Measurements from ENCODE around the gene CIRBP. TPM values are rescaled to one million over a fixed set of nuclear protein-coding genes. Genes with fewer than 3 reads are reported as not detected.

CIRBP gene
- total and polyA plus RNA-seq, 2 of the 13 experiments (the other 11 are each of a cell fraction or from before 2014, with no cell fraction given) = 133 to 140 TPM

- no peak for TF ChIP-seq HIC2 (CRISPR knock-in tag; IDR thresholded peaks at IDR 0.05; ENCODE audit: low read depth)
- no peak for TF ChIP-seq ZNF101 (CRISPR knock-in tag; IDR thresholded peaks at IDR 0.05; ENCODE audit: borderline replicate concordance, low read depth)
- no peak for TF ChIP-seq SOX5 (CRISPR knock-in tag; IDR thresholded peaks at IDR 0.05; ENCODE audit: borderline replicate concordance)
- TF ChIP-seq MNT (IDR thresholded peaks at IDR 0.05) = no peak
- TF ChIP-seq KDM1A (CRISPR knock-in tag; IDR thresholded peaks at IDR 0.05) = 0 out of 2 replicates have a peak, but pooled peaks have one; percentile 12
- TF ChIP-seq, protein P1, sequence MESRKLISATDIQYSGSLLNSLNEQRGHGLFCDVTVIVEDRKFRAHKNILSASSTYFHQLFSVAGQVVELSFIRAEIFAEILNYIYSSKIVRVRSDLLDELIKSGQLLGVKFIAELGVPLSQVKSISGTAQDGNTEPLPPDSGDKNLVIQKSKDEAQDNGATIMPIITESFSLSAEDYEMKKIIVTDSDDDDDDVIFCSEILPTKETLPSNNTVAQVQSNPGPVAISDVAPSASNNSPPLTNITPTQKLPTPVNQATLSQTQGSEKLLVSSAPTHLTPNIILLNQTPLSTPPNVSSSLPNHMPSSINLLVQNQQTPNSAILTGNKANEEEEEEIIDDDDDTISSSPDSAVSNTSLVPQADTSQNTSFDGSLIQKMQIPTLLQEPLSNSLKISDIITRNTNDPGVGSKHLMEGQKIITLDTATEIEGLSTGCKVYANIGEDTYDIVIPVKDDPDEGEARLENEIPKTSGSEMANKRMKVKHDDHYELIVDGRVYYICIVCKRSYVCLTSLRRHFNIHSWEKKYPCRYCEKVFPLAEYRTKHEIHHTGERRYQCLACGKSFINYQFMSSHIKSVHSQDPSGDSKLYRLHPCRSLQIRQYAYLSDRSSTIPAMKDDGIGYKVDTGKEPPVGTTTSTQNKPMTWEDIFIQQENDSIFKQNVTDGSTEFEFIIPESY (CRISPR knock-in tag; IDR thresholded peaks at IDR 0.05) = no peak
- TF ChIP-seq ZNF263 (CRISPR knock-in tag; IDR thresholded peaks at IDR 0.05) = no peak
- no peak for TF ChIP-seq ZNF616 (CRISPR knock-in tag; IDR thresholded peaks at IDR 0.05; ENCODE audit: low read depth)
- no peak for TF ChIP-seq ZNF552 (CRISPR knock-in tag; IDR thresholded peaks at IDR 0.05; ENCODE audit: borderline replicate concordance)
- no peak for TF ChIP-seq ZNF33A (CRISPR knock-in tag; IDR thresholded peaks at IDR 0.05; ENCODE audit: borderline replicate concordance)
- TF ChIP-seq ZNF564 (CRISPR knock-in tag; IDR thresholded peaks at IDR 0.05) = no peak
- TF ChIP-seq MEIS1 (CRISPR knock-in tag; IDR thresholded peaks at IDR 0.05; ENCODE audit: borderline replicate concordance) = no peak
- TF ChIP-seq ZNF546 (CRISPR knock-in tag; conservative IDR thresholded peaks at IDR 0.05) = no peak
- TF ChIP-seq MAFG (CRISPR knock-in tag; IDR thresholded peaks at IDR 0.05) = no peak
- TF ChIP-seq KLF11 (CRISPR knock-in tag; IDR thresholded peaks at IDR 0.05) = no peak
- no peak for TF ChIP-seq ATF7-NPFF (CRISPR knock-in tag; IDR thresholded peaks at IDR 0.05; ENCODE audit: low read depth)
- 0 out of 2 replicates have a peak, but pooled peaks have one; percentile 32 for TF ChIP-seq ZNF3 (CRISPR knock-in tag; IDR thresholded peaks at IDR 0.05)
- no peak for TF ChIP-seq ZNF234 (CRISPR knock-in tag; conservative IDR thresholded peaks at IDR 0.05)
- TF ChIP-seq FUBP1 (CRISPR knock-in tag; IDR thresholded peaks at IDR 0.05; ENCODE audit: borderline replicate concordance) = no peak
- no peak for TF ChIP-seq CAMTA2 (CRISPR knock-in tag; IDR thresholded peaks at IDR 0.05; ENCODE audit: borderline replicate concordance)
- 0 out of 2 replicates have a peak, but pooled peaks have one; percentile 12 for TF ChIP-seq ERF (CRISPR knock-in tag; IDR thresholded peaks at IDR 0.05)
- no peak for TF ChIP-seq SP2 (CRISPR knock-in tag; IDR thresholded peaks at IDR 0.05)
- no peak for TF ChIP-seq ZNF512 (CRISPR knock-in tag; IDR thresholded peaks at IDR 0.05)
These were observed 21.4 kb upstream of the CIRBP start (continued) for GRCh38 chr19:1247748-1248138.

Data from HepG2 (cell line).